GM21447 (cell line): ENCODE results near the gene PSAP.

Experiments used
- ATAC-seq: cut with Tn5 transposase; IDR thresholded peaks from one replicate; pipeline ENCODE4 v1.9.1; 2021; ENCODE audit not compliant: unreplicated experiment

Gene PSAP

DNA sequence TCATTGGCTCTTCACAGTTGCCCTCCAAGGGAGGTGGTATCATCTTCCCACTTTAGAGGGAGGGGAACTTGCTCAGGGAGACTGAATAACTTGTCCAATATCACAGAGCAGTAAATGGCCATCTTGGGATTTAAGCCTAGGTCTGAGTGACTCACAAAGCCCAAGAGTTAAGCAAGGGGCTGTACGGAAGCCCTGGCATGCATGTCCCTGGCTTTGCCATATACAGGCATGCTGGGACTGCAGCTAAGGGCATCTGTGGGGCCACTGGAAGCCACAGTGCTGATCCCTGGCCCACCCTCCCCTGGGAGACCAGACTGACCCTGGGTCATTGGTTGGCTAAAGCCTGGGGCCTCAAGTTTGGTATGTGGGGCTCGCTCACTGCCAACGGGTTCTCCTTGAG, 80.8 kb downstream of the PSAP start:
- ATAC-seq = no peak

DNA sequence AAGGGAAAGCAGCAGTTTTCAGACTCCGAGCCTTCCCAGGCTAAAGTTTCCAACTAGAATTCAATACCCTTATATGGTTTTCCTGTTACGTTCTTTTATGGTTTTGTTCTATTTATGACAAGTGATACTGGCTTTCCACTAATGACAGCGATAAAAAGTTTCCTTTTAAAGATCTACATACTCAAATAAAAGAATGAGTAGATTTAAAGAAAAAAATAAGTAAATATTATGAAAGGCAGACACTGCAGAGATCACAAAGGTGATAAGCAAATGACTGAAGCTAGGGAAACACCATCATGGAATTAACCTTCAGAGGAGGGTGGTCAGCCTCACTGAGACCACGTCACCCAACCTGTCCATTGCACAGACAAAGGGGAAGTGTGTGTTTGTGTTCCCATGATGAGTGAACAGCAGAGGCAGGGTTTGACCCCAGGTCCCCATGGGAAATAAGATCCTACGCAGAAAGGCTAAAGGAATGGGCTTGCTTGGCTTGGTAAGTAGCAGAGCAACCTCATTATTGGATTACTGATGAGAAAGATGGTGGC, 81.7 kb downstream of the PSAP start:
- ATAC-seq = peak; percentile 14

DNA sequence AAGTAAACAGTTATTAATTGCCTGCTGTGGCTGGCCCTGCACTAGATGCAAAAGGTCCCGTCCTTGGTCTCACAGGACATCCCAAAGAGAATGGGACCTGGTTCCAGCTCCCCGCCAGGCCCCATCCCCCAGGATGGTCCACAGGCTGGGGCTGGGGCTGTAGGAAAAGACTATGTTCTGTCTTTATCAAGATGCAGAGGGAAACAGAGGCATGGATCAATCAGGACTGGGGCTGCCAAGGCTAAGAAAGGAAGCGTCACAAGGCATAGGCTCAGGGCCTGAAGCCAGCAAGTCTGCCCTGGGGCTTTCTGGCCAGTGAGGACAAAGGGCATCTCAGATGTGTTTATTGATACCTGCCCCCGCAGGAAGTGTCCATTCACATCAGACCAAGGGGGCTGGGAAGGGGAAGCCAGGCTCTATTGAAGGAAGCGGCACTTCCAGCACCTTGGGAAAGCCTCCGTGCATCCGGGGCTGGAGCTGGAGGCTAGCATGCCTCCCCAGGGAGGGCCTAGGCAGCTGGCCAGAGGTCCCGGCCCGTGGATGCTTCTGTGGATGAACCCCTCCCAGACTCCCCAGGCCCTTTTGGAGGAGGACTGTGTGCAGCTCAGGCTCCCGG, 83.5 kb downstream of the PSAP start:
- no peak for ATAC-seq

DNA sequence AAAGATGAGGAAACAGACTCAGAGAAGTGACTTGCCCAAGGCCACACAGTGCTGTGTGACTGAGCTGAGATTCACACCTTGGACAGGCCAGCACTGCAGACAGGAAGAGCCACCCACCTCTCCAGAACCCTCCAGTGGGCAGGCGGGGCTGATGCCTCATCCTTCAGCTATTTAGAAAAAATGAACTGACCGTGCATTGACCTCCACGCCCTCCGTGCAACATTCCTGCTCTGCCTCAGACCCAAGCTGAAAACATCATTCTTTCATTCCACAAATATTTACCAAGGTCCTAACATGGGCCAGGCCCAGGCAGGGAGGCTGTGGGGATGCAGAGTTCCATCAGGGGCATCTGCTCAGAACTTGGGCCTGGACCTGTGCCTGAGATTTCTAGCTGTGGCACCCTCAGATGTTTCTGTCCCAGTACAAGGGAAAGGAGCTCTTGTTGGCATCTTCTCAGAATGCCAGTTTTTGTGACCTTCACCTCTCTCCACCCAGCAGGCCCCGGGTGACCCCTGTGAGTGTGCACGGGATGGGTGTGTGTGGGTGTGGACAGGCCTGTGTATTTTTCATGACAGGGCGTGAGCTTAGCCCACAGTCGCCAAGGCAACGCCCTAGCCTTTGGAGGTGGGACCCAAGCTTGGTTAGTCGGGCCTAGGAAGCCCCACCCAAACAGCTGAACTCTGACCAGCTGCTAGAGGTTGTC, 84.2 kb downstream of the PSAP start:
- ATAC-seq = no peak
